ENCODE data around the gene PTPRN2.

DNA sequence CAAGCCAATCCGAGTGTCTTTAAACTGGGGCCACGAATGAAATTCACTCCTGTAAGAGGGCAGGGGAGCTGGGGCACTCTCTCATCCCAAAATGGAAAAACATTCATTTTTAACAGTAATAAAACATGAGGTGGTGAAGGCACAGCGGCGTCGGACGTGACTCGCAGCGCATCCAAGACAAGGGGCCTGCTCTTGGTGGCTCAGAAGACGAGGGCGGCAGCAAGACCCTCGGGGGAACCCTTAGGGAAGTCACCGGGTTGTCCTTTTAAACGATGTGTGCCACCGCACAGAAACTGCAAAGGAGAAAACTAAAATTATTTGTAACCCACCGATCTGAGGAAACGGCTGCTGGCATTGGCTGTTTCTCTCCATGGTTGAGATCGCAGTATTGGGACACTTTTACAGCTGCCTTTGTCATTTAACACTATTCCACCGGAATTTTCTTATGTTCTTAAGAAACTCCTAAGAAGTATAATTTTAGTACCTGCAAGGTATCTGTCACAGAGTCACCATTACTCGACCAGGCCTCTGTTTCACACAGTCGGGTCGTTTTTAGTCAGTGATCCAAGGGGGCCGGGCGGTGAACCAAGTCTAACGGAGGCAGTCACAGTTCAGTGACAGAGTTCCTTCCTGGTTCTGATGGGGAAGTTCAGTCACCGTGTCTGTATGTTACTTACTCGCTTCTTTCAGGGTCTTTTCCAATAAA, 159.3 kb downstream of the PTPRN2 start:
- TF ChIP-seq LEF1 (IDR thresholded peaks at IDR 0.05; ENCODE audit: borderline replicate concordance), result no peak
- TF ChIP-seq SP1 (IDR thresholded peaks at IDR 0.05), result no peak
- no peak for TF ChIP-seq BHLHE40 (IDR thresholded peaks at IDR 0.05; ENCODE audit: borderline replicate concordance)
- no peak for TF ChIP-seq SUZ12 (IDR thresholded peaks at IDR 0.05)
- no peak for TF ChIP-seq TARDBP (IDR thresholded peaks at IDR 0.05)
- TF ChIP-seq ZNF384 (IDR thresholded peaks at IDR 0.05), result no peak
- no peak for TF ChIP-seq ELF4 (IDR thresholded peaks at IDR 0.05)
- TF ChIP-seq CTBP1 (IDR thresholded peaks at IDR 0.05; ENCODE audit: borderline replicate concordance), result no peak
- TF ChIP-seq FOXM1 (IDR thresholded peaks at IDR 0.05; ENCODE audit: borderline replicate concordance), result no peak
- TF ChIP-seq NFRKB (IDR thresholded peaks at IDR 0.05), result no peak
